Dedifferentiated amniotic fluid mesenchymal stem cell (primary cell): Measurements from ENCODE around the gene BCAS1.

ENCODE experiments used
- DNase-seq: peaks from one replicate; pipeline ENCODE4 v3.0.0-alpha.2; 2016; ENCODE audit errors: extremely low spot score

The BCAS1 gene

DNA sequence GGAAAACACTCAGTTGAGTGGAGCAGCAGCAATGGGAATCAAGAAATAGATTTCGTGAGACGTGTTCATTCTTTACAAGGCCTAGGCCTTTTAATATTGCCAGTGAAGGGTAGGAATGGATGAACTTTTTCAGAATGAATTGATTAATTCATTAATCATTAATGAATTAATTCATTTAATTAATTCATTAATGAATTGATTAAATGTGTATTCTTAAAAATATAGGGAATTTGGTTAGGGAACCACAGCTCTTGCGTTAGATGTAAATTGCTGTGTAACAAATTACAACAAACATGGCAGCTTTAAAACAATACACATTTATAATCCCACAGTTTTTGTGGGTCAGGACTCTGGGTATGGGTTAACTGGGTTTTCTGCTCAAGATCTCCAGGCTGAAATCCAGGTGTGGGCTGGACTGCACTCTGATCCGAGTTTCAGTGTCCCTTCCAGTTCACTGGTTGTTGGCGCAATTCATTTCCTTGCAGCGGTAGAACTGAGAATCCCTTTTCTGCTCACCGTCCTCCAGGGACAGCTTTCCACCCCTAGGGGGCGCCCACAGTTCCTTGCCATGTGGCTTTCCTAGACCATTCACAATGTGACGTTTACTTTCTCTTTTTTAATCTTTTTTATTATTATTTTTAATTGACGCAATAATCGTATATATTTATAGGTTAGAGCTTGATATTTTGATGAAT is 32.8 kb upstream of the BCAS1 start:
- peak; percentile 39 for DNase-seq

DNA sequence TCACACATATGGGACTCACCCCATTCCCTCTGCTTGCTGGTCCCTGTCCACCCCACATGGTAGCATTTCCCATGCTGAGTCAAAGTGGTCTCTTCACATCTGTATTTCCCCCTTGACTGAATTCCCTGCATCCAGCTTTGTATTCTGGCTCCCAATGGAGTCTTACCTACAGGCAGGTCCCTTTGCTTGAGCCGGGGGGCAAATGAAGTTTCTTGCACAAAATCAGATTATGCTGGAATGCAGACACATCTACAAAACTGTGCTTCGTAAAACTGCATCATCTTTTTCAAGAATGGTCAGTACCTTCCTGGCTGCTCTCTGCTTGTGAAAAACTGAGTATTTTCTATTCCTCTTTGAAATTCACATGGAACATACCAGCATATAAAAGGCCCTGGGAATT is 32.1 kb upstream of the BCAS1 start:
- no peak for DNase-seq

DNA sequence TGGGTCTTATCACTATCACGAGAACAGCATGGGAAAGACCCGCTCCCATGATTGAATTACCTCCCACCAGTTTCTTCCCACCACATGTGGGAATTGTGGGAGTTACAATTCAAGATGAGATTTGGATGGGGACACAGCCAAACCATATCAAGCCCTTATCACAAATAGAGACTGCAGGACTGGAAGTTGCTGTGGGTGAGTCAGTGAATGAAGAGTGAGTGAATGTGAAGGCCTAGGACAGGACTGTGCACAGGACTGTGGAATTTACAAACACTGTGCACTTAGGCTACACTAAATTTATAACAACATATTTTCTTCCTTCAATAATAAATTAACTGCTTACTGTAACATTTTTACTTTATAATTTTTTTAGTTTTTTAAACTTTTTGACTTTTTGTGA is 30.2 kb upstream of the BCAS1 start:
- DNase-seq: no peak

DNA sequence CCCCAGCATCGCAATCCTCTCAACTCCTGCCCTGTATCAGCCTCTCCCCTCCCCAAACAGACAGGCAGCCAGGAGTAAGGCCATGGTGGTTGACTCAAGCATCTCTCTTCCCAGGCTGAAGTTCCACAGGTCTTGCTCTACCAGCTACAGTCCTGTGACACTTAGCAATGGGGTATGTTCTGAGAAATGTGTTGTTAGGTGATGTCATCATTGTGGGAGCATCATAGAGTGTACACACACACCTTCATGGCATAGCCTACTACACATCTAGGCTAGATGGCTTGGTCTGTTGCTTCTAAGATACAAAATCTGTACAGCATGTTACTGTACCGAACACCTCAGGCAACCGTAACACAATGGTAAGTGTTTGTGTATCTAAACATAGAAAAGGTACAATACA is 29.5 kb upstream of the BCAS1 start:
- no peak for DNase-seq

DNA sequence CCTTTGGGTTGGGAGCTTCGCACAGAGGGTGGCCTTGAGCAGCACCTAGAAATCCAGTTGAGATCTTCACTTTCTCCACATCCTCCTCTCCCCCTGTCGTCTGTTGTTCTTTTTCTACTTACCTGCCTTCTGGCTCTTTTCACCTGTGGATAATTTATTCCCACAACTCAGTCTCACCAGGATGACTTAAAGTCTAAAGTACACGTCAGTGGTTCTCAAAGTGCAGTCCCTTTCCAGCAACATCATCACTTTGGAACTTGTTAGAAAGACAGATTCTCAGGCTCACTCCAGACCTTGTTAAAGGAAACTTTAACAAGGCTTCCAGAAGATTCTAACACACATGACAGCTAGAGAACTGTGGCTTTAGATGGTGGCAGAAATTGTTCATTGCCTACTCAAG is 27.7 kb upstream of the BCAS1 start:
- no peak for DNase-seq

DNA sequence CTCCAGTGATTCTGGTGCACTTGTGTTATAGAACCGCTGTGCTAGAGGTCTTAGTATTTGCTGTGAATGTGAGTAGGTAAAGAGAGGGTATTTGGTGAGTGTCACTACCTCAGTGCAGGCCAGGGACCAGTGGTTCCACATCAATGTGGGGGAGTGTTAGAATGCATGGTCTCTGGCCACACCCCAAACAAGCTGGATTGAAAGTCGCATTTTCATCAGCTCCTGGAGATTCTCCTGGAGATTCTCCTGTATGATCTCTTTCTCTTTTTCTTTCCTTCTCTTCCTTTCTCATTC is 26.8 kb upstream of the BCAS1 start:
- DNase-seq: no peak

DNA sequence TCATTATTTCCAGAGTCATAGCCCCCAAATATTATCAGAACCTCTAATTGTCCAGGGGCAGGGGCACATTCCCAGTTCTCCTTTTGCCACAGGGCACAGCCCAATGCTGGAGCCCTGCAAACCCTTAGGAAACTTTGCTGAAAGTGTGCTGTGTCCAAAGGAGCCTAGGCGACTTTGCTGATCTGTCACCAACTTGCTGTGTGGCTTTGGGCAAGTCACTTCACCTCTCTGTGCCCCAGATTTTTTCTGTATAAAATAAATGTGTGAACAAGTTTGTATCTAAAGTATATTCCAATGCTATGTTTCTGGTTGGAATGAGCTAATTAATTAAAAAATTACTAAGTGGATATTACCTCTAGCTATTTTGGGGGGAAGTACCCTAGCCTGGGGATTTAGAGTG is 25.4 kb upstream of the BCAS1 start:
- DNase-seq: no peak

DNA sequence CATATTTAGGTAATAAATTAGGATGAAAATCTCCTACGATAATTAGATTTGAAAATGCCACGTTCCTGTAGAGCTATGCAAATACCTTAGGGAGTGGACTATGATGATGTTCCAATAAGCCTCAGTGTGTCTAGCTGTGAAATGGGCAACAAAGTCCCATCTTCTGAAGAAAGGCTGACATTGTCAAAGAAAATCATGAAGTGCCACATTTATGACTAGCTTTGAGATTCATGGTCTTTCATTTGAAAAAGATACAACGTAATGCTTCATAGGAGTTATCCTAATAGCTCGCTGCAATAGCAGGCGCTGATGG is 23.8 kb upstream of the BCAS1 start:
- no peak for DNase-seq

DNA sequence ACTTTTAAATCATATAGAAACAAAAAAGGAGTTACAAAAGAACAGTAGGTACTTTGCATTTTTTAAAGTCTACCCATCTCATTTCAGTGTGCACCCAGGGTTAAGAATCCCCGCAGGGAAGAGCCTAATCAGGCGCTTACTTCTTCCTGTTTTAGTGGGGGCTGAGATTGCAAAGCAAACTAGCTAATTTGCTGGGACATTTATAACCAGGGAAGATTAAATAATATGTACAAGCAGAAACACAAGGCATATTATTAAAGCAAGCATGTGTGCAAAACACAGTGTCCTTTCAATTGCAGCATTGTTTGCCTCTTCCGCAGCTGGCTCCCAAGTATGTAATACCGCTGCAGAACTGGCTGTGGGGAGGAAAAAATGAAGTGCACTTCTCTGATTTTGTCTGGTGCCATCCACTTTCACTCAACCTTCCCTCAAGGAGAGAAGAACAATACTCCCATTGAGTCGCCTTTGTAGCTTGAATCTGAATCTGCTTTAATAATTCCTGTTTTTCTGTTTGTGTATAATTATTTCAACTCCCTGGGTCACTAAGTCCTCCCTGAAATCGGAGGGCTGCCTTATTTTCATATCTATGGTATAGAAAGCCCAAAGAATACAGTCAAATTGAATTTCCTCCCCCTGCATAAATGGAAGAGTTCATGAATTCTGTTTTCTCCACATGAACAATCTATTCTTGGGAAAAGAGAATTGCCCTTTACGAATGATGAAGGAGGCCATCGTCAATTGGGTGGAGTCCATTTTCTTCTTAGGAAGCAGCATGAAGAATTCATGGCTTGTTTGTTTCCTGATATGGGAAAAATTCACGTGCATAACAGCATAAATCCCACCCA is 23.3 kb upstream of the BCAS1 start:
- no peak for DNase-seq

DNA sequence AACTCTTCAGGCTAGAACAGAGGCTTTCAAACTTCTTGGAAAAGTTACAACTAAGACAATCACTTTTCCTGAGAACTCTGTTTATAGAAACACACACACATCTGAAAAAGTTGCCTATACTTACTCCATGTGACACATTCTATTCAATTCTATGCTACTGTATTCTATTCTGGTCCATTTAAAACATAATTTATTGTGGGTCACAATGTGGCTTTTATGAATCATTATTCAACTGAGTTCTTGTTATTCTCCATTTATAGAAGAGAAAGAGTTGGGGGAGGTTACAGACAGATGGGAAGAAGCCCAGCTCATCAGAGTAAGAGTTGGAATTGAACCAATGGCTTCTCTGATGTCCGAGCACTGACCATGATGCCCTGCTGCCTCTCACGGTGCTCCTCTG is 21.6 kb upstream of the BCAS1 start:
- DNase-seq: no peak

DNA sequence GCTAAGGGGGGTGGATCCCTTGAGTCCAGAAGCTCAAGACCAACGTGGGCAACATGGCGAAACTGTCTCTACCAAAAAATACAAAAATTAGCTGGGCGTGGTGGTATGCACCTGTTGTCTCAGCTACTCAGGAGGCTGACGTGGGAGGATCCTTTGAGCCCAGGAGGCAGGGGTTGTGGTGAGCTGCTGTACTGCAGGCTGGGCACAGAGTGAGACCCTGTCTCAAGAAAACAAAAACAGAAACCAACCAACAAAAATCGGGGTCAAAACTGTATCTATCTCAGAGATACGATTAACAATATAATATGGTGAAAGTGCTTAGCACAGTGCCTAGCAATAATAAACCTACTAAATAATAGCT is 20.7 kb upstream of the BCAS1 start:
- no peak for DNase-seq

DNA sequence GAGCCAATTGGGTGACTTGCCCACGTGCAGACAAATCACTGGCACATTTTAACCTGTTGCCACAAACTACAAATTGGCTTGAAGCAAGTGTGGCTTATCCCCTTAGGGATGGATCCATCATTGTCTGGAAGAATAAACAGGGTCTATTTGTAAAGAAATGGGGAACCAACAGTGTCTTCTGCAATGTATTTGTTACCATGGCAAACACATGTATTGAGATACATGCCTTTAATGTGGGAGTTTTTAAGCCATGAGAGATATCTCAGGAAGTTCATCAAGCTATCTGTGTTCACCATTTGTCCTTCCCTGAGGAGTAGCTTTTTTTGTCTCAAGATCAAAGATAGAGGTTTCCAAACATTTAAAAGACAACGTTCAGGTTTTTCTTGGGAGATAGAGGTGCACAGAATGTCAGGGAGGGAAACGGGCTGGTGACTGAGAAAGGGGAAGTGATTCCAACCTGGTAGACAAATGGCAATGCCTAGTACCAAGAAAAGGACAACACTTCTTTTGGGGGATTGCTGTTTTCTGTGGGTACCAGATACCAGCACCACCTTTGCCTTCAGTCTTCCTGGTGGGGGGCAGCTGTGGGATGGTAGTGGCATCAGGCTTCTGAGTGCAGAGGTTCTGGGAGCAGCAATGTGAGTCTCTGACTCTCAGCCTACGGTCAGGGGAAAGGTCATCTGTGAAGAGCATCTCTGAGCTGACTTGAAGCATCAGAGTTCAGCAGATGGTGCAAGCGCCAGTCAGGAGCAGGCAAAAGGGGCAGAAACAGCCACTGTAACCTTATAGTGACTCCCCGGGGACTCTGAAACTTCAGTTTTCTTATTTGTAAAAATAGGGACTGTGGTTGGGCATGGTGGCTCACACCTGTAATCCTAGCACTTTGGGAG is 20.1 kb upstream of the BCAS1 start:
- no peak for DNase-seq

DNA sequence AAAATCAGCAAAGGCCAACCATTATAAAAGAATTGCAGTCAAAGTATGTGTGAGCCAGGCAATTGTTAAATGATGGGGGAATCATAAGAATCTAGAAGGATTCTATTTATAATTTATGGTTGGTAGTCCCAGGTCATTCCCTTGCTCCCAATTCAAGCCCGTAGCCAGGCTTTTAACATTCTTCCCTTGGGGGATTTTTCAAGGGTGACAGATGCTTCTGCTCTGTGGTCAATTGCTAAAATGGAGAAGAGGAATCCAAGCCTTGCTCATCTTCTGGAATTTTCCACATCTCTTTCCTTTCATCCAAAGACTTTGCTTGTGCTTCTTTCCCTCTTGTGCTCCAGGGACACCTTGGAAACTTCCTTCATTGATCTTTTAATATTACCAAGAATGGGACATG is 18.0 kb upstream of the BCAS1 start:
- DNase-seq: no peak

DNA sequence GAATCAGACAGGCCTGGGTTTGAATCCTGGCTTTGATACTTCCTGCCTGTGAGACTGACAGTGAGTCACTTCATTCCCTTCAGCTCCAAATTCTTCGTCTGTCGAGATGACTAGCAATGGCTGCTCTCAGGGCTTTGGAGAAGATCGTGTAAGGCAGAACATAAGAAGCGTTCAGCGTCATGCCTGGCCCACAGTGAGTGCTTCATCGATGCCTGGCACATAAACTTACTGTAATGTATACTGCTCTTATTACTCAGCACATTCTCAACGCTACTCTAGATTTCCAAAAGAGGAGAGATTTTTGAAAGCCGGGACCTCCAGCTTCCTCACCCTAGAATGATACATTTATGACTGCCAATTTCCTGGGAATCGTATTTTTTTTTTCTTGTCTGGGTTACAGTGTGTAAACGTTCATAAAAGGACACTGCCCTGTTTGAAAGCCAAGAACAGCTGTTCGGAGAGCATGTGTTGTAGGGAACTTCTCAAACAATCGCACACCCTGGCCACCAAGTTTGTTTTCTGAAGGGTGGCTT is 16.2 kb upstream of the BCAS1 start:
- no peak for DNase-seq

DNA sequence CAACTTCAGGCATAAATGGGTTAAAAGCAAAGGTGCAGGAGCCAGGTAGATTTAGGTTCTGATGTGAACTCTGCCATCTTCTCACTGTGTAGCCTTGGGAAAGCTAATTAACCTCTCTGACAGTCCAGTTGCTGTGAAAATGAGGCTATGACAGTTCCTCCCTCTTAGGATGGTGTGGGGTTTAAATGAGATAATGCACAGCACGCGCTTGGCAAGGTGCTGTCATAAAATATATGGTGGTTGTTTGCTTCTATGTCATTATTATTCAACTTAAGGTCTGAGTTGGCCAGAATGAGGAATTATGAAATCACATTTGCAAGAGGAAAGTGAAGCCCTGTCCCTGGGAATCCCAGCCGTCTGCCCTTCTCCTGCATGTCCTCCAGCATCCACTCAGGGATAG is 15.5 kb upstream of the BCAS1 start:
- no peak for DNase-seq

DNA sequence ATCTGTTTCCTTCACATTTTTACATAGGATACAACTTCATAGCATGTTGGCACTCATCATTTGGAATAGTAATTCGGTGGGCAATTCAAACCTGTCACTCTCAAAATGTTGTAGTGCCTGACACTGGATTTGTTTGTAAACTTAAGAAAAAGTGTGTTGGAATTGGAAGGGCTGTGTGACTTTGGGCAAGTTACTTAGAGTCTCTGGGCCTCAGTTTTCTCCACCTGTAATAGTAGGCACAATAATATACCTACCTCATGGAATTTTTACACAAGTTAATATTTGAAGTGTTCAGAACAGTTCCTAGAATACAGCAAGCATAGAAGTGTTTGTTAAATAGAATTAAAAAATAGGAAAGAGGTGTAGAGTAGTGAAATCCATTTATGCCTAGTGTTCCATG is 15.0 kb upstream of the BCAS1 start:
- no peak for DNase-seq

DNA sequence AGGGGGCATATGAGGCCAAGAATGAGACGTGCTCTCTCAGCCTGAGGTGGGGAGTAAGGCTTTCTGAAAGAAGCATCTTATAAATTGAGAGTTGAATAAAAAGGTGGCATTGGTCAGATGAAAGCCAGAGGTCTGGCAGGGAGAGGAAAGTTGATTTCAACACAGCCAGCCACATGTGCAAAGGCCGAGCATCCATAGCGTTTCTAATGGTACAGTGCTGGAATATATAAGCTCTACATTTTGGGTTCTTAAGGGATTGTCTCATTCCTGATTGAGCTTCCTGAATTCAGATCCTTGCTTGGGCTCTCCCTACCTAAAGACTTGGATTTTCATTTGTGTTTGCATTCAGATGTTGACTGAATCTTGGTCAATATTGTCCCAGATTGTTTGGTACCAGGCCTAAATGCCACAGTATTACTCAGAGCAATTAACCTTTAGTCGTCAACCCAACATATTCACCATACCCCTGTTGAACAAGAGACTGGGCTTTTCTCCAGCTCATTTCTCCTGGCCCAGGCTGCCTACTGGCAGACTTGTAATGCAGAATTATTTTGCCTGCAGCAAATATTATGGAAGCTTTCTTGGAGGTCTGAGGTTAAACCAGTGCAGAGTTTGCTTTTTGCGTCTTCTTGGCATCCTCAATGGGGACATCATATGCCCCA is 14.5 kb upstream of the BCAS1 start:
- DNase-seq: no peak

DNA sequence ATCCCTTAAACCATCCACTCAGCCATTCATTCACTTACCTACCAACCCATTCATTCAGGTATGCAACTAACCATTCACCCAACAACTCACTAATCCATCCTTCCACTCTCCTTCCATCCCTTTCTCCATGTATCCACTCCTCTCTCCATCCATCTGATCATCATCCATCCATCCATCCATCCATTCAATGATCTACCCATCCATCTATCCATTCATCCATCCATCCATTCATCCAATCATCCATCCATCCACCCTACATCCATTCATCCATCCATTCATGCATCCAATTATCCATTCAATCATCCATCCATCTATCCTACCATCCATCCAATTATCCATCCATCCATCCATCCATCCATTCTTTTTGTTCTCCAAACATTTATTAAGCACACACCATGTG is 13.8 kb upstream of the BCAS1 start:
- DNase-seq: no peak

DNA sequence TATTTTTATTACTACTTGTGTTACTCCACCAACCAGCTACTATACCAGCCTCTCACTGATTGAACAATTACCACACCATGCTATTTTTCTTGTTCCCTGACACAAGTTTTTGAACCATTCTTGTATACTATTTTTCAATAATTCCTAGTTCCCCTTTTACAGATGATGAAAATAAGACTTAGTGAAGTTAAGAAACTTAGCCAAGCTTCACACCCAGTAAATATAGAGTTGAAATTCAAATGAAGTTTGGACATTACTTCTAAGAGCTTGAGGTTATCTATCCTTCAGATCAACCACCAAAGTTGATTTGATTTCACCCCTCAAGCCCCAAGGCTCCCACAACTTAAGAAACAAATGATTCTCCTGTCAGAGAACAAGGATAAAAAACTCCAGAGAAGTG is 13.1 kb upstream of the BCAS1 start:
- DNase-seq: no peak

DNA sequence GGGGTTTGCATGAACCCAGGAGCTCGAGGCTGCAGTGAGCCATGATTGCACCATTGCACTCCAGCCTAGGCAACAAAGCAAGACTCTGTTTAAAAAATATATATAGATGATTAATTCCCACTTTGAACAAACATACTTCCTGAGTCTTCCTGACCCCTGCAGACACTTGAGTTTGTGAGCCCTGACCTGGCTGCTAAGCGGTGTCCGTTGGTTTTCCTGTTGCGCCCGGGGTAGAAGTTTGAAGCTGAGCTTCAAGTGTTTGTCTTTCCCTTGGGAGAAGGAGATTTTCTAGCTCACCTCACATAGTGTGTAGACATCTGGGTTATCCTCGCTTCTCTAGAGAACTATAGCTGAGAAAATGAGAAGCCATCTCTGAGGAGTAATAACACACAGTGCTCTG is 11.7 kb upstream of the BCAS1 start:
- no peak for DNase-seq

DNA sequence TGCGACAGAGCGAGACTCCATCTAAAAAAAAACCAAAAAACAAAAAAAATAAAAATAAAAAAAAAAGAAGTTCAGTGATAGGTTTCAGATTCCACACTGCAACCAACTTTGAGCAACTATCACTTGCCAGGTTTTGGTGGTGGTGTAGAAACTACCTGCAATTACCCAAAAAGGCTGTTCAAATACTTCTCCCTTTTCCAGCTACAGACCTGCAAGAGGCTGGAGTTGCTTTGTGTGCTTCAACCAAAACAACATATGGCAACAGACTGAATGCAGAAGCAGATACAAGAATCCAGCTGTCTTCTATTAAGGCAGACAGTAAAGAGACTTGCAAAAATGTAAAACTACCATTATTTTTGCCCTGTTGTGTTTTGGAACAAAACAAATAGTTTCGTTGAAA is 9.3 kb upstream of the BCAS1 start:
- DNase-seq: no peak

DNA sequence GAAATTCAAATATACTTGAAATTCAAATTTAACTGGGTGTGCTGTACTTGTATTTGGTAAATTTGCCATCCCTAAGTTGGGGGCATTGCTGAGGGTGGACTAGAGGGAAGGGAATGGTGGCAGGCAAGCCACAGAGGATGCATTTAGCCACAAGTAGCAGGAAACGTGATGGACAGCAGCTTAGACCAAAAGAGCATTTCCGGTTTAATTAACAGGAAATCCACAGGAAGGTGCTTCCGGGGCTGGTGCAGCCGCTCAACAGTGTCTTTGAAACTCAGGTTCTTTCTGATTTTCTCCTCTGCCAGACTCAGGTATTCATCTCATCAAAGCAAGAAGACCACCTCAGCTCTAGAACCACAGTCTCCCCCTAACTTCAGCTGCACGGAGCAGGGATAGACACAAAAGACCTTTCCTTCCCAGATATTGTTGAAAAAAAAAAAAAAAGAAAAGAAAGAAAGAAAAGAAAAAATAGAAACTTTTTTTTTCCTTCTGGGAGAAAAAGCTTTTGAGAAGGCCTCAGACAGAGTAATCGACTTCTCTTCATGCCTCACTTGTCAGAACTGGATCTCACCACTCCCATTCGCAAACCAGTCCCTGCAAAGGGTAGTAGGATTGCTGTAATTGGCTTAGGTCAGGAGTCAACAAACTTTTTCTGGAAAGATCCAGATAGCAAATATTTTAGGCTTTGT is 8.0 kb upstream of the BCAS1 start:
- no peak for DNase-seq
